HepG2 (cell line): Measurements from ENCODE around the gene THEM5. TPM values are rescaled to one million over a fixed set of nuclear protein-coding genes. Genes with fewer than 3 reads are reported as not detected.

ENCODE experiments used
- ATAC-seq: fragments of 200-7000 bp; cut with Tn5 transposase; 3 replicates; pipeline ENCODE4 v1.9.1; 2020; ENCODE audit warnings: mild to moderate bottlenecking, moderate library complexity
- Bru-seq: library from RNA; stranded (reverse); fragments of 400-500 nt; gene quantifications from one replicate; lab custom pipeline; 2021; lab: Mats Ljungman, UMichigan
- BruChase-seq, 2 experiments: library from RNA; stranded (reverse); fragments of 400-500 nt; gene quantifications; one replicate each; lab custom pipeline; 2021; lab: Mats Ljungman, UMichigan
- BruUV-seq: library from RNA; stranded (reverse); fragments of 400-500 nt; replicated peaks from 2 replicates; lab custom pipeline; 2021; lab: Mats Ljungman, UMichigan
- CTCF ChIA-PET: fragments of 300-600 bp; formaldehyde crosslinking; extraction: SDS; loops from one replicate; lab custom pipeline; 2021; ENCODE audit warnings: low total read pairs, inconsistent platforms, low intra/inter-chr PET ratio; lab: Yijun Ruan, JAX
- POLR2A ChIA-PET: fragments of 350-600 bp; sonication (Branson Sonifier 250); formaldehyde crosslinking; loops from one replicate; lab custom pipeline; 2020; ENCODE audit warnings: antibody characterized with exemption, inconsistent platforms; lab: Yijun Ruan, JAX
- DNase-seq: peaks from one replicate; pipeline ENCODE4 v3.0.0-alpha.2; 2015; ENCODE audit warnings: low spot score
- FAIRE-seq: peaks from 3 replicates; lab custom pipeline; 2011; peaks lifted over from hg19 to GRCh38; lab: Jason Lieb, UNC
- H2AFZ ChIP-seq: one replicate; pipeline ENCODE4 v1.6.1; 2011; ENCODE audit warnings: low read length, inconsistent platforms
- H3K27ac ChIP-seq: fragments of 300-600 bp; 3 replicates; pipeline ENCODE4 v1.8.0; 2011; ENCODE audit warnings: mixed run types, mild to moderate bottlenecking, mixed read lengths, low read length, inconsistent platforms; ENCODE audit not compliant: insufficient read depth; ENCODE audit errors: extremely low read length
- H3K27me3 ChIP-seq, 2 experiments: fragments of 200-600 bp in 1 of 2; 2 replicates in 1 of 2; 3 replicates in 1 of 2; pipeline versions ENCODE4 v1.6.0 to v1.8.0; 2011; ENCODE audit warnings: low read length in 2 of 2, mild to moderate bottlenecking in 2 of 2, moderate library complexity in 2 of 2, inconsistent platforms in 1 of 2; ENCODE audit not compliant: insufficient read depth in 2 of 2, control insufficient read depth in 1 of 2
- H3K36me3 ChIP-seq, 2 experiments: fragments of 200-600 bp in 1 of 2; replicated peaks in 1 of 2; 2 replicates in 1 of 2; 3 replicates in 1 of 2; pipeline versions ENCODE4 v1.5.1 to v1.8.0; 2011; ENCODE audit warnings: low read length in 2 of 2, inconsistent platforms in 1 of 2; ENCODE audit not compliant: insufficient read depth in 2 of 2, control insufficient read depth in 1 of 2
- H3K4me1 ChIP-seq: 2 replicates; pipeline ENCODE4 v1.5.1; 2012; ENCODE audit warnings: low read length, inconsistent platforms; ENCODE audit not compliant: insufficient read depth
- H3K4me2 ChIP-seq: 2 replicates; pipeline ENCODE4 v1.6.0; 2011; ENCODE audit warnings: low read depth, low read length, inconsistent platforms
- H3K4me3 ChIP-seq, 3 experiments: fragments of 200-600 bp in 1 of 3; sonication (generic), shearing (Covaris generic) in 1 of 3; replicated peaks in 1 of 3; 2 replicates each; pipeline ENCODE4 v1.5.1; 2011 to 2016; ENCODE audit warnings: low read length in 3 of 3, inconsistent platforms in 2 of 3, low read depth in 2 of 3, mild to moderate bottlenecking in 2 of 3, control low read depth in 1 of 3, mixed read lengths in 1 of 3; ENCODE audit not compliant: insufficient read depth in 1 of 3
- H3K79me2 ChIP-seq: one replicate; pipeline ENCODE4 v1.6.1; 2011; ENCODE audit warnings: low read length, inconsistent platforms; ENCODE audit not compliant: insufficient read depth
- H3K9ac ChIP-seq: 2 replicates; pipeline ENCODE4 v1.6.0; 2011; ENCODE audit warnings: mild to moderate bottlenecking, low read depth, low read length, inconsistent platforms; ENCODE audit not compliant: insufficient read depth
- H3K9me3 ChIP-seq: 2 replicates; pipeline ENCODE4 v1.5.1; 2012; ENCODE audit warnings: mild to moderate bottlenecking, low read length
- H4K20me1 ChIP-seq: 2 replicates; pipeline ENCODE4 v1.6.0; 2011; ENCODE audit warnings: inconsistent platforms, mild to moderate bottlenecking, low read length, moderate library complexity; ENCODE audit not compliant: insufficient read depth
- CEBPG ChIP-seq: IDR thresholded peaks from 2 replicates; pipeline ENCODE4 v1.6.1; 2016
- E2F1 ChIP-seq: sonication (generic); formaldehyde crosslinking; IDR thresholded peaks from 2 replicates; pipeline ENCODE4 v1.5.0; 2020; ENCODE audit warnings: missing genetic modification reagents
- NR1H2 ChIP-seq: sonication (generic); formaldehyde crosslinking; IDR thresholded peaks from 2 replicates; pipeline ENCODE4 v1.8.1; 2022; ENCODE audit warnings: low read depth, missing genetic modification reagents, borderline replicate concordance
- NR3C1 ChIP-seq: sonication (generic); formaldehyde crosslinking; IDR thresholded peaks from 2 replicates; pipeline ENCODE4 v1.4.0; 2020; ENCODE audit warnings: missing genetic modification reagents
- SSRP1 ChIP-seq: IDR thresholded peaks from 2 replicates; pipeline ENCODE4 v1.6.1; 2016; ENCODE audit warnings: control low read depth
- TEAD3 ChIP-seq: optimal IDR thresholded peaks from 2 replicates; pipeline ENCODE3; 2016; ENCODE audit warnings: borderline replicate concordance
- TEF ChIP-seq: sonication (generic); formaldehyde crosslinking; IDR thresholded peaks from 2 replicates; pipeline ENCODE4 v1.5.0; 2020; ENCODE audit warnings: missing genetic modification reagents
- ZNF512B ChIP-seq: sonication (generic); formaldehyde crosslinking; IDR thresholded peaks from 2 replicates; pipeline ENCODE4 v1.5.1; 2020; ENCODE audit warnings: missing genetic modification reagents, mild to moderate bottlenecking, borderline replicate concordance
- ZNF615 ChIP-seq: sonication (generic); formaldehyde crosslinking; IDR thresholded peaks from 2 replicates; pipeline ENCODE4 v1.5.0; 2020; ENCODE audit warnings: mild to moderate bottlenecking, missing genetic modification reagents, borderline replicate concordance
- ZNF7 ChIP-seq: IDR thresholded peaks from 2 replicates; pipeline ENCODE4 v1.6.1; 2016; ENCODE audit warnings: missing biosample characterization, missing genetic modification reagents
- ZNF768 ChIP-seq: sonication (generic); formaldehyde crosslinking; IDR thresholded peaks from 2 replicates; pipeline ENCODE4 v1.4.0; 2020; ENCODE audit warnings: missing genetic modification reagents
- WGBS: methylation state at CpG from one replicate; pipeline ENCODE4 v1.1.6; 2017; ENCODE audit warnings: low lambda C conversion rate; 5-methylcytosine and 5-hydroxymethylcytosine counted together
- in situ Hi-C: cut with HindIII; loops from 2 replicates; pipeline ENCODE4 v1.10.0; 2017; ENCODE audit warnings: low pct_unique_long_range_greater_than_20kb; ENCODE audit not compliant: extremely low pct_ligation_motif_present
- intact Hi-C: fragments of 100-400 bp; cut with micrococcal nuclease; formaldehyde crosslinking; loops from one replicate; pipeline ENCODE4 v1.10.0; 2022; ENCODE audit not compliant: unreplicated experiment
- long read RNA-seq, 2 experiments: library from RNA in 1 of 2; library from polyadenylated mRNA in 1 of 2; stranded (forward) in 1 of 2; unstranded in 1 of 2; transcript quantifications; one replicate each; pipeline ENCODE4 v2.0.0, GENCODE V29; 2019 to 2022
- polyA minus RNA-seq, 3 experiments: library from RNA; depleted of rRNA, polyadenylated mRNA; stranded (reverse); fragments of >200 nt; gene quantifications; 2 replicates each; pipeline ENCODE4 v1.2.3, GENCODE V29; 2011; ENCODE audit warnings: low replicate concordance in 1 of 3
- polyA plus RNA-seq, 8 experiments: library from polyadenylated mRNA; depleted of rRNA in 3 of 8; stranded (reverse) in 7 of 8; unstranded in 1 of 8; fragments of >200 nt; fragmentation: Illumina TruSeq in 4 of 8; extraction: Trizol in 4 of 8; gene quantifications; 2 replicates each; pipeline versions ENCODE4 v1.2.1 to v1.2.3, GENCODE V29; 2011 to 2016; ENCODE audit warnings: low read depth in 4 of 8, missing spikeins in 1 of 8, mixed read lengths in 1 of 8; ENCODE audit not compliant: insufficient read depth in 1 of 8
- total RNA-seq, 5 experiments: library from RNA; depleted of rRNA; stranded (reverse); fragments of >200 nt; fragmentation: Illumina TruSeq; extraction: Trizol; gene quantifications; 2 replicates each; pipeline ENCODE4 v1.2.3, GENCODE V29; 2016; ENCODE audit warnings: low read depth in 1 of 5

THEM5 gene
- total RNA-seq (2016; rRNA removed; fragmentation: Illumina TruSeq; extraction: Trizol), result not detected in 2 replicates
- not detected in 2 replicates for total RNA-seq (2016; cell fraction: cytosol; rRNA removed; fragmentation: Illumina TruSeq; extraction: Trizol; ENCODE audit: low read depth)
- total RNA-seq (2016; cell fraction: insoluble cytoplasmic fraction; rRNA removed; fragmentation: Illumina TruSeq; extraction: Trizol), result not detected in 2 replicates
- not detected in 2 replicates for total RNA-seq (2016; cell fraction: membrane; rRNA removed; fragmentation: Illumina TruSeq; extraction: Trizol)
- total RNA-seq (2016; cell fraction: nucleus; rRNA removed; fragmentation: Illumina TruSeq; extraction: Trizol), result not detected in 2 replicates
- polyA plus RNA-seq (2011; rRNA removed), result not detected in 2 replicates
- polyA plus RNA-seq (2011; cell fraction: cytosol; rRNA removed), result not detected in 2 replicates
- polyA plus RNA-seq (2011; cell fraction: nucleus; rRNA removed), result not detected in 2 replicates
- polyA plus RNA-seq (2012), result not detected in 2 replicates
- polyA plus RNA-seq (2016; cell fraction: cytosol; fragmentation: Illumina TruSeq; extraction: Trizol; ENCODE audit: low read depth), result not detected in 2 replicates
- polyA plus RNA-seq (2016; cell fraction: insoluble cytoplasmic fraction; fragmentation: Illumina TruSeq; extraction: Trizol; ENCODE audit: low read depth), result not detected in 2 replicates
- polyA plus RNA-seq (2016; cell fraction: membrane; fragmentation: Illumina TruSeq; extraction: Trizol; ENCODE audit: low read depth), result not detected in 2 replicates
- polyA plus RNA-seq (2016; cell fraction: nucleus; fragmentation: Illumina TruSeq; extraction: Trizol; ENCODE audit: insufficient read depth, low read depth), result not detected in 2 replicates
- 6.5 TPM in 1 of 2 replicates, not detected in the other for polyA minus RNA-seq (2011; rRNA and poly(A)+ RNA removed; ENCODE audit: low replicate concordance)
- polyA minus RNA-seq (2011; cell fraction: cytosol; rRNA and poly(A)+ RNA removed), result not detected in 2 replicates
- not detected in 2 replicates for polyA minus RNA-seq (2011; cell fraction: nucleus; rRNA and poly(A)+ RNA removed)
- not detected for Bru-seq, nascent RNA
- not detected for BruChase-seq, experiment 1, labeled RNA remaining after a 6-hour chase
- not detected for BruChase-seq, experiment 2, labeled RNA remaining after a 2-hour chase
- long read RNA-seq, experiment 1, result 0 reads
- long read RNA-seq, experiment 2, result 0 reads

- no peaks in the 10 kb centered on the region for H3K4me1 ChIP-seq
- no peak within 1 kb of the TSS for H2AFZ ChIP-seq
- H3K9ac ChIP-seq, result no peak within 1 kb of the TSS
- H3K9me3 ChIP-seq, result no peaks in the 10 kb centered on the region
- H3K36me3 ChIP-seq, result no peaks in the 10 kb centered on the region
- CTCF ChIA-PET, result no interaction called here
- intact Hi-C loops, result no loop called here
- no peak within 1 kb of the TSS for H3K27ac ChIP-seq
- 0% methylated on average over 4 of the region's 5 CpGs for WGBS
- peaks cover 6 to 41% of the 10 kb centered on the region in 2 experiments; a peak in 3 of 5 replicates for H3K27me3 ChIP-seq
- POLR2A ChIA-PET, result no interaction called here
- H4K20me1 ChIP-seq, result no peaks in the 10 kb centered on the region
- no TSS peak for BruUV-seq
- DNase-seq (no peak), FAIRE-seq (no peak), ATAC-seq (no peak)
- in situ Hi-C loops, result no loop called here
- H3K79me2 ChIP-seq, result no peaks in the 10 kb centered on the region
- TF ChIP-seq SSRP1 (CRISPR knock-in tag) (no peak), ZNF615 (CRISPR knock-in tag) (no peak), ZNF512B (CRISPR knock-in tag) (no peak), NR1H2 (CRISPR knock-in tag) (no peak), ZNF7 (CRISPR knock-in tag) (no peak), ZNF768 (CRISPR knock-in tag) (no peak), CEBPG (CRISPR knock-in tag) (no peak), TEAD3 (CRISPR knock-in tag) (no peak), TEF (CRISPR knock-in tag) (no peak), E2F1 (CRISPR knock-in tag) (no peak), NR3C1 (CRISPR knock-in tag) (no peak)
- H3K4me3 ChIP-seq, result no peak within 1 kb of the TSS
- H3K4me2 ChIP-seq, result no peak within 1 kb of the TSS
Measured at GRCh38 chr1:151853411-151853943, at the start of gene THEM5. Gene THEM5, minus strand, starts transcription at chr1:151853712. Its CDS starts 147 bp downstream, at chr1:151853565.
